NCI-H82 treated with DMSO at 0.1 percent for 48 hours (cell line): ENCODE data around the gene FMOD.
"Not testable (repeated sequence)": the region's sequence is repeated elsewhere in the genome, so short reads cannot be mapped to it uniquely, and the experiment has no call there.

ENCODE experiments used
- DNase-seq: peaks from one replicate; lab custom pipeline; 2025; ENCODE audit not compliant: unreplicated experiment; lab: John Stamatoyannopoulos, UW

FMOD gene

GRCh38 chr1:203326830-203327683 lies 23.9 kb downstream of the FMOD start:
- DNase-seq = peak; percentile 95

DNA sequence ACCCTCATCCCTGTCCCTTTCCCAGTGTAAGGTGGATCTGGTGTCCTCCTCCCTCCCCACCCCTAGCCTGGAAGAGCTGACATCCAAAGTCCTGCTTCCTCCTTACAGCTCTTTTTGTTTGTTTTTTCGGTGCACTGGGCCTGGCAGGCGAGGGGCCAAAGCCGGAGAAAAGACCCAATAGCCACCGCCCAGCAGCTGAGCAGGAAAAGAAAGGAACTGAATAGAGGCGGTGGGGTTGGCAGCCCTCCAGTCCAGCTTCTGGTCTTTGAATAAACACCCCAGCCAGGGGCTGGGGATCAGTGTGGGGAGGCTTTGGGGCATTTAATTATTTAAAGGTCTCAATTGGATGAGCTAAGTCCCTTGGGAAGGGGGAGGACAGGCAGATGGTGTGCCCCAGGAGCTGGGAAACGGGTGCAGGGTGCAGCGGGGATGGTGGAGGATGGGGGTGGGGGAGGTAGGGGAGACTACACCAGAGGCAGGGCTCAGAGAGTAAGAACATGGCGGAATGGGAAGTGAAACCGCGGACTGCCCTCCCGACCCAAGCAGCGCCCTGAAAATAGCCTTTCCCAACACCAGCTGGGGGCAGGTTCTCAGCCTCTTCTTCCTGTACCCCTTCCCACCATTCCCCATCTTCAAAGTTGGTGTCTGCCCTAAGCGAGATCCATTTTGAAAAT lies 25.4 kb downstream of the FMOD start:
- DNase-seq = peak; percentile 99

- DNase-seq = no peak
Observed at GRCh38 chr1:203325026-203325417, 25.9 kb downstream of the FMOD start.

- DNase-seq = no peak
Observed at GRCh38 chr1:203324105-203325025, 26.6 kb downstream of the FMOD start.

GRCh38 chr1:203323587-203323986 lies 27.3 kb downstream of the FMOD start:
- DNase-seq = no peak

- DNase-seq = no peak
Observed at GRCh38 chr1:203322500-203323179, 28.3 kb downstream of the FMOD start.

DNA sequence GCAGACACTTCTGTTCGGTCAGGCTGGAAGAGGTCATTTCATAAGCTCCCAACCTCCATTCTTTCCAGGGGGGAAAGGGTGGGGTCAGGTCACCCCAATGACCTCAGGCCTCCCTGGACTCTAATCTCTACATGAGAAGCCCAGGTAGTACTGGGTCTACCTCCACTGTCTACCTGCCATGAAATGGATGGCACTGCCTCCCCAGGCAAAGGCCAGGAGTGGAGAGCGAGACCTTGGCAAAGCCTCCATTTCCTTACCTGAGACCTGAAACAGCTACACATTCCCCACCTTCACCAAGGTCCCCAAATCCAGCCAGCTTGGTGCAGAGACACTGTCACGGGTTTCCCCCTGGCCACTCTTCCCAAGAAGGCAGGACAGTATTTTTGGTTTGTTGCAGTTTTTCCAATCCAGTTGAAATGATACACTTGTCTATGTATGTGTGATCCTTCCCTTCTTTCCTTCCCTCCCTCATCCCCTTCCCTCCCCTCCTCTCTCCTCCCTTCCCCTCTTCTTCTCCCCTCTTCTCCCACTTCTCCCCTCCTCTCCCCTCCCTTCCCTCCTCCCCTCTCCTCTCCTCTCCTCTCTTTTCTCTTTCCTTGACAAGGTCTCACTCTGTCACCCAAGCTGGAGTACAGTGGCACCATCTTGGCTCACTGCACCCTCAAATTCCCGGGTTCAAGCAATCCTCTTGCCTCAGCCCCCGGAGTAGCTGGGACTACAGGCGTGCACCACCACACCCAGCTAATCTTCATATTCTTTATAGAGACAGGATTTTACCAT lies 29.5 kb downstream of the FMOD start:
- no peak for DNase-seq

DNA sequence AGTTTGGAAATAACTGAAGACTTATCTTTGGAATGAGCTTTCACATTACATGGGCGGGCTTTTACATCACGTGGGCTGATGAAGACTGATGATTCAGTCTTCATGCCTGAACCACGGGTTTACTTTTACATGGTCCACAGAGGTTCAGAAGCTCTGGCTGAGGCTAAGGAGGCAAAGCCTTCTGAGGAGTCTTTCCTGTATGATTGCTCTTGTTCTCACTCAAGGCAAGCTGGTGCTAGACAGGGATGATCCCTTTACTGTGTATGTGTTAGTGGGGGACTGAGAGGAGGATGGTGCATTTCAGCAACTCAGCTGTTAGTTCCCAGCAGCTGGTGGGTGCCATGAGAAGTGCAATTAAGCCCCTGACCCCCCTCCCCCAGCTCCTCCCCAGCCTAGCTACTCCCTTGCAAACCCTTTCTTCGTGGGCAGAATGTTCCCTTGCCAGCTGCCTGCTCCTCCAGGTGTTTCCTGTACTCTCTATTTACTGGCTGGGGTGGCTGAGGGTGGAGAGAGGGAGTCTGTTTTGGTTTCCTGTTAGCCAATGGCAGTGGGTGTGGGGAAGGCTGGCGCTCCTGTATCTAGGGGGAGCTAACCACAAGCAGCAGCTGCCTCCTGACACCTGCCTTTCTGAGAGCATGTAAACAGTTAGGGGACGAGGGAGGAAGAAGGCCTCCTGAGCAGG lies 30.2 kb downstream of the FMOD start:
- peak; percentile 82 for DNase-seq

- no peak for DNase-seq
Observed at GRCh38 chr1:203318229-203318517, 32.7 kb downstream of the FMOD start.

DNA sequence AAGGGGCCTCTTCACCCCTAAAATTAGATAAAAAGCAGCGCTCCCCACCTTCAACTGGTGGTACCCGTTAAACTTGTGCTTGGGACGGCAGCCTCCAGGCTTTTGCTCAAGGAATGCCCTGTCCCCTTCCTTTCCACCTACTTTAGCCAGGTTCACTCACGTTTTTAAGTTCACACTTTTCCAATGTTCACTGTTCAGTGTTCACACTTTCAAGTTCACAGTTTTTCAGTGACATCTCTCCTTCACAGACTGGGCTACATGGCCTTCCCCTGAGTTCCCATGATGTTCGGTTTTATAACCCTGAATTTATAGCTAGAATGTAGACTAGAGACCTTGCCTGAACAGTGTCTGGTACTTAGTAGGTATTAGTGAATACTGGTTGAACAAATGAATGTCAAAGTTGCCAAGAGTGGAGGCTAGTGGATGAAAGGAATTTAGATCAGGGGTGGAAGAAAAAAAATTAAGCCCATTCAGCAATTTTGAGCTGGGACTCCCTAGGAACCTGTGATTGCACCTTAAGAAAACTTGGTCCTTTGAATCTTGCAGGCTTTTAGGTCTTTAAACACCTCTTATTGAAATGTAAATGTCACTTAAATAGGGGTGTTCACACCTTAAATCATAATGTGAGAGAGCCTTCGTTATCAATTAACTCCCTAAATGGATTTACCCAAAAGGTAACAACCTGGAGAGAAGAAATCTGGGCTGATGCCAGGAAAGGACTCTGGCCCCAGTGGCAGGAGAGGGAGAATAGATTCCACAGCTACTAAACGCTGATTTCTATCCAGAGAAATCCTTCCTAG lies 33.3 kb downstream of the FMOD start:
- DNase-seq = no peak

- no peak for DNase-seq
Observed at GRCh38 chr1:203316626-203317093, 34.3 kb downstream of the FMOD start.

DNA sequence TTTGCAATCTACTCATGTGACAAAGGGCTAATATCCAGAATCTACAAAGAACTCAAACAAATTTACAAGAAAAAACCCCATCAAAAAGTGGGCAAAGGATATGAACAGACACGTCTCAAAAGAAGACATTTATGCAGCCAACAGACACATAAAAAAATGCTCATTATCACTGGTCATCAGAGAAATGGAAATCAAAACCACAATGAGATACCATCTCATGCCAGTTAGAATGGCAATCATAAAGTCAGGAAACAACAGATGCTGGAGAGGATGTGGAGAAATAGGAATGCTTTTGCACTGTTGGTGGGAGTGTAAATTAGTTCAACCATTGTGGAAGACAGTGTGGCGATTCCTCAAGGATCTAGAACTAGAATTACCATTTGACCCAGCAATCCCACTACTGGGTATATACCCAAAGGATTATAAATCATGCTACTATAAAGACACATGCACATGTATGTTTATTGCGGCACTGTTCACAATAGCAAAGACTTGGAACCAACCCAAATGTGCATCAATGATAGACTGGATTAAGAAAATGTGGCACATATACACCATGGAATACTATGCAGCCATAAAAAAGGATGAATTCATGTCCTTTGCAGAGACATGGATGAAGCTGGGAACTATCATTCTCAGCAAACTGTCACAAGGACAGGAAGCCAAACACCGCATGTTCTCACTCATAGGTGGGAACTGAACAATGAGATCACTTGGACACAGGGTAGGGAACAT lies 36.7 kb downstream of the FMOD start:
- not testable (repeated sequence) for DNase-seq

- DNase-seq = no peak
Observed at GRCh38 chr1:203311368-203312301, 39.3 kb downstream of the FMOD start.

- no peak for DNase-seq
Observed at GRCh38 chr1:203308923-203309331, 42.0 kb downstream of the FMOD start.

DNA sequence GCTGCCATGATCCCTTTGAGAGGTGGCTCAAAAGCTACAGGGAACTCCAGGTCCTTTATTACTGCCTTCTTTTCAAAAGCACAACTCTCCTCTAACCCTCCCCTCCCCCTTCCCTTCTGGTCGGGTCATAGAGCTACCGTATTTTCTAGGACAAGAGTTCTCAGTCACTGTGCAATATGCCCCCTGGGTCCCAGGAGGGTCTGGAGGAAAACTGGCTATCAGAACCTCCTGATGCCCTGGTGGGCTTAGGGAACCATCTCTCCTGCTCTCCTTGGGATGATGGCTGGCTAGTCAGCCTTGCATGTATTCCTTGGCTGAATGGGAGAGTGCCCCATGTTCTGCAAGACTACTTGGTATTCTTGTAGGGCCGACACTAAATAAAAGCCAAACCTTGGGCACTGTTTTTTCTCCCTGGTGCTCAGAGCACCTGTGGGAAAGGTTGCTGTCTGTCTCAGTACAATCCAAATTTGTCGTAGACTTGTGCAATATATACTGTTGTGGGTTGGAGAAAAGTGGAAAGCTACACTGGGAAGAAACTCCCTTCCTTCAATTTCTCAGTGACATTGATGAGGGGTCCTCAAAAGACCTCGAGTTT lies 42.5 kb downstream of the FMOD start:
- peak; percentile 26 for DNase-seq

DNA sequence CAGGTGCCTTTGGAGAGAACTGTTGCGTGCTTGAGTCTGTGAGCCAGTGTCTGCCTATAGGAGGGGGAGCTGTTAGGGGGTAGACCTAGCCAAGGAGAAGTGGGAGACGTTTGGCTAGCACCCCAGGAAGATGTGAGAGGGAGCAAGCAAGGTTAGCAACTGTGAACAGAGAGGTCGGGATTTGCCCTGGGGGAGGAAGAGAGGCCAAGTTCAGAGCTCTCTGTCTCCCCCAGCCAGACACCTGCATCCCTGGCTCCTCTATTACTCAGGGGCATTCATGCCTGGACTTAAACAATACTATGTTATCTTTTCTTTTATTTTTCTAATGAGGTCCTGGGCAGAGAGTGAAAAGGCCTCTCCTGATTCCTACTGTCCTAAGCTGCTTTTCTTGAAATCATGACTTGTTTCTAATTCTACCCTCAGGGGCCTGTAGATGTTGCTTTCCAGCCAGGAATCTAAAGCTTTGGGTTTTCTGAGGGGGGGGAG lies 43.2 kb downstream of the FMOD start:
- no peak for DNase-seq
